ENCODE measurements around the gene SNF8.

DNA sequence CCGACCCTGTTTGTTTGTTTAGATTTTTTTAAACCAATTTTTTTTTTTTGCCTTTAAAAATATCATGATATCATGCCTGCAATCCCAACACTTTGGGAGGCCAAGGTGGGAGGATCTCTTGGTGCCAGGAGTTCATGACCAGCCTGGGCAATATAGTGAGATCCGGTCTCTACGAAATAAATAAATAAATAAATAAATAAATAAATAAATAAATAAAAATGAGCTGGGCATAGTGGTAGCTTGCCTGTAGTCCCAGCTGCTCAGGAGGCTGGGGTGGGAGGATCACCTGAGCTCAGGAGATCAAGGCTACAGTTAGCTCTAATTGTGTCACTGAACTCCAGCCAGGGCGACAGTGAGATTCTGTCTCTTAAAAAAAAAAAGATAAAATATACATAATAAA, 44.5 kb upstream of the SNF8 start:
- TF ChIP-seq, protein P1, sequence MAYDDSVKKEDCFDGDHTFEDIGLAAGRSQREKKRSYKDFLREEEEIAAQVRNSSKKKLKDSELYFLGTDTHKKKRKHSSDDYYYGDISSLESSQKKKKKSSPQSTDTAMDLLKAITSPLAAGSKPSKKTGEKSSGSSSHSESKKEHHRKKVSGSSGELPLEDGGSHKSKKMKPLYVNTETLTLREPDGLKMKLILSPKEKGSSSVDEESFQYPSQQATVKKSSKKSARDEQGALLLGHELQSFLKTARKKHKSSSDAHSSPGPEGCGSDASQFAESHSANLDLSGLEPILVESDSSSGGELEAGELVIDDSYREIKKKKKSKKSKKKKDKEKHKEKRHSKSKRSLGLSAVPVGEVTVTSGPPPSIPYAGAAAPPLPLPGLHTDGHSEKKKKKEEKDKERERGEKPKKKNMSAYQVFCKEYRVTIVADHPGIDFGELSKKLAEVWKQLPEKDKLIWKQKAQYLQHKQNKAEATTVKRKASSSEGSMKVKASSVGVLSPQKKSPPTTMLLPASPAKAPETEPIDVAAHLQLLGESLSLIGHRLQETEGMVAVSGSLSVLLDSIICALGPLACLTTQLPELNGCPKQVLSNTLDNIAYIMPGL (CRISPR knock-in tag; IDR thresholded peaks at IDR 0.05), result no peak
- TF ChIP-seq, protein P2, sequence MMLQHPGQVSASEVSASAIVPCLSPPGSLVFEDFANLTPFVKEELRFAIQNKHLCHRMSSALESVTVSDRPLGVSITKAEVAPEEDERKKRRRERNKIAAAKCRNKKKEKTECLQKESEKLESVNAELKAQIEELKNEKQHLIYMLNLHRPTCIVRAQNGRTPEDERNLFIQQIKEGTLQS (CRISPR knock-in tag; conservative IDR thresholded peaks at IDR 0.05), result no peak
- TF ChIP-seq TCF7 (CRISPR knock-in tag; IDR thresholded peaks at IDR 0.05; ENCODE audit: low read depth), result no peak
- TF ChIP-seq, protein P3, sequence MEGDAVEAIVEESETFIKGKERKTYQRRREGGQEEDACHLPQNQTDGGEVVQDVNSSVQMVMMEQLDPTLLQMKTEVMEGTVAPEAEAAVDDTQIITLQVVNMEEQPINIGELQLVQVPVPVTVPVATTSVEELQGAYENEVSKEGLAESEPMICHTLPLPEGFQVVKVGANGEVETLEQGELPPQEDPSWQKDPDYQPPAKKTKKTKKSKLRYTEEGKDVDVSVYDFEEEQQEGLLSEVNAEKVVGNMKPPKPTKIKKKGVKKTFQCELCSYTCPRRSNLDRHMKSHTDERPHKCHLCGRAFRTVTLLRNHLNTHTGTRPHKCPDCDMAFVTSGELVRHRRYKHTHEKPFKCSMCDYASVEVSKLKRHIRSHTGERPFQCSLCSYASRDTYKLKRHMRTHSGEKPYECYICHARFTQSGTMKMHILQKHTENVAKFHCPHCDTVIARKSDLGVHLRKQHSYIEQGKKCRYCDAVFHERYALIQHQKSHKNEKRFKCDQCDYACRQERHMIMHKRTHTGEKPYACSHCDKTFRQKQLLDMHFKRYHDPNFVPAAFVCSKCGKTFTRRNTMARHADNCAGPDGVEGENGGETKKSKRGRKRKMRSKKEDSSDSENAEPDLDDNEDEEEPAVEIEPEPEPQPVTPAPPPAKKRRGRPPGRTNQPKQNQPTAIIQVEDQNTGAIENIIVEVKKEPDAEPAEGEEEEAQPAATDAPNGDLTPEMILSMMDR (IDR thresholded peaks at IDR 0.05), result no peak
